ENCODE results near the gene ALDH3B1. TPM values are rescaled to one million over a fixed set of nuclear protein-coding genes. Genes with fewer than 3 reads are reported as not detected.
"Not testable (repeated sequence)": the region's sequence is repeated elsewhere in the genome, so short reads cannot be mapped to it uniquely, and the experiment has no call there.

Gene ALDH3B1
- total RNA-seq, 1 donor from 2014 or later = not detected

GRCh38 chr11:67991347-67992121 is 18.6 kb upstream of the ALDH3B1 start:
- H3K27ac Mint-ChIP-seq; DNase-seq (ENCODE audit: low spot score); H3K4me3 Mint-ChIP-seq (ENCODE audit: low read depth); H3K4me1 Mint-ChIP-seq (ENCODE audit: low read depth); intact Hi-C loops (cut with micrococcal nuclease); H3K27me3 Mint-ChIP-seq (ENCODE audit: low read depth); H3K9me3 Mint-ChIP-seq; H3K36me3 Mint-ChIP-seq (ENCODE audit: low read depth): not testable (repeated sequence)

DNA sequence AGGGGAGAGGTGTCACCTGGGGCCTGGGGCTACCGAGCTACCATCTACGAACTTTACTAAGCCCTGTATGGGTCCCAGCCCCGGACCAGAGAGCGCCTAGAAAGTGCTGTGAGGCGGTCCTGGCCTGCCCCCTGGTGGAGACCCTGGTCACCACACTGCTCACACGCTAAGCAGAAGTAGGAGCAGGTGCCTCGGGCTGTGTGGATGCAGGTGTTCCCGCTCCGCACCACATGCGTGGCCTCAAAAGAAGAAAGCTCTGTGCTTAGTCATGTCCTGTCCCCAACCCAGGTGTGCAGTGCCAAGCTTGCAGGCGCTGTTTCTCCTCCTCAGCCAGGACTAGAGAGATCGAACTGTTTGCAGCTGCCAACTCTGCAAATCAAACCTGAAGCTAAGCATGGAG is 16.3 kb upstream of the ALDH3B1 start:
- H3K36me3 Mint-ChIP-seq (ENCODE audit: low read depth); H3K4me3 Mint-ChIP-seq (ENCODE audit: low read depth); H3K9me3 Mint-ChIP-seq; intact Hi-C loops (cut with micrococcal nuclease); H3K27ac Mint-ChIP-seq; H3K27me3 Mint-ChIP-seq (ENCODE audit: low read depth): not testable (repeated sequence)
- peaks cover 13% of the 10 kb centered on the region for H3K4me1 Mint-ChIP-seq (ENCODE audit: low read depth)
- peak; percentile 43 for DNase-seq (ENCODE audit: low spot score)

- H3K27me3 Mint-ChIP-seq (ENCODE audit: low read depth); H3K36me3 Mint-ChIP-seq (ENCODE audit: low read depth); H3K9me3 Mint-ChIP-seq; H3K4me3 Mint-ChIP-seq (ENCODE audit: low read depth); DNase-seq (ENCODE audit: low spot score); intact Hi-C loops (cut with micrococcal nuclease); H3K27ac Mint-ChIP-seq: not testable (repeated sequence)
- H3K4me1 Mint-ChIP-seq (ENCODE audit: low read depth) = peaks cover 13% of the 10 kb centered on the region
Measured at GRCh38 chr11:67994387-67994786, 15.7 kb upstream of the ALDH3B1 start.

DNA sequence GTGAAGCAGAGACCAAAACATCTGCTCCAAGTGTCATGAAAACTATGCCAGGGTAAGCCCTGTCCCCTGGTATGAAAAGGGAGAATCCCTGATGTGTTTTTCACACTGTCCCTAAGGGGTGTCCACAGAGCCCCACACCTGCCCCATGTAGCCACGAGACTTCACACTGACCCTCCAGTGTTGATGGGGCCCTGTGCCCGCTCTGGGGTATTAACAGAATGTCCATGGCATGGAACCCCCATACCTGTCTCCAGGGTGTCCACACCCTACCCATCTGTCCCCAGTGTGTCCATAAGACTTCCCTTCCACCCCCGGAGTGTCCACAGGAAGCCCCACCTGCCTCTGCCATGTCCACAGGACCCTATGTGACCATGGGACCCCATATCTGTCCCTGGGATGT is 15.0 kb upstream of the ALDH3B1 start:
- peaks cover 13% of the 10 kb centered on the region for H3K4me1 Mint-ChIP-seq (ENCODE audit: low read depth)
- H3K27ac Mint-ChIP-seq; H3K36me3 Mint-ChIP-seq (ENCODE audit: low read depth); intact Hi-C loops (cut with micrococcal nuclease); DNase-seq (ENCODE audit: low spot score); H3K9me3 Mint-ChIP-seq; H3K4me3 Mint-ChIP-seq (ENCODE audit: low read depth); H3K27me3 Mint-ChIP-seq (ENCODE audit: low read depth): not testable (repeated sequence)

- H3K4me3 Mint-ChIP-seq (ENCODE audit: low read depth); H3K36me3 Mint-ChIP-seq (ENCODE audit: low read depth); H3K27ac Mint-ChIP-seq; H3K27me3 Mint-ChIP-seq (ENCODE audit: low read depth); DNase-seq (ENCODE audit: low spot score); H3K9me3 Mint-ChIP-seq; intact Hi-C loops (cut with micrococcal nuclease): not testable (repeated sequence)
- H3K4me1 Mint-ChIP-seq (ENCODE audit: low read depth) = peaks cover 13% of the 10 kb centered on the region
Measured at GRCh38 chr11:67995579-67995978, 14.5 kb upstream of the ALDH3B1 start.

DNA sequence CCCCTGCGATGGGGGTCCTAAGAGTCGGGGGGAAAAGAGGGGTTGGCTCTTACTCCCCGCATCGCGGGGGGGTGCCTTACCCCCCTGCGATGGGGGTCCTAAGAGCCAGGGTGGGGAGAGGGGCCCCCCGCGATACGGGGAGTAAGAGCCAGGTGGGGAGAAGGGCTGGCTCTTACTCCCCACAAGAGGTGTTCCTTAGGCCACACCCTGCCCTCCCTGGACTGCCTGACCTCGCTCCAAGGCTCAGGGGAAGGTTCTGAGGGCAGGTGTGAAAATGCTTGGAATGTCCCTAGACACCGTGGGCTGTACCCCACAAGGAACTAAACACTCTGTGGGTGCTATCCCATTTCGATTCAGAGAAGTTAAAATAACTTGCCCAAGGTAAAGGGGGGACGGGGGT is 14.1 kb upstream of the ALDH3B1 start:
- DNase-seq (ENCODE audit: low spot score) = no peak
- Mint-ChIP-seq H3K27ac (no peak overlapping the region), H3K36me3 (ENCODE audit: low read depth) (peaks cover 4% of the 10 kb centered on the region), H3K27me3 (ENCODE audit: low read depth) (no peaks in the 10 kb centered on the region), H3K9me3 (no peaks in the 10 kb centered on the region), H3K4me1 (ENCODE audit: low read depth) (peaks cover 13% of the 10 kb centered on the region), H3K4me3 (ENCODE audit: low read depth) (no peak overlapping the region)
- intact Hi-C loops (cut with micrococcal nuclease) = no loop called here

GRCh38 chr11:67996622-67997474 is 13.3 kb upstream of the ALDH3B1 start:
- Mint-ChIP-seq H3K4me1 (ENCODE audit: low read depth) (peaks cover 13% of the 10 kb centered on the region), H3K36me3 (ENCODE audit: low read depth) (peaks cover 4% of the 10 kb centered on the region), H3K4me3 (ENCODE audit: low read depth) (no peak overlapping the region), H3K27me3 (ENCODE audit: low read depth) (no peaks in the 10 kb centered on the region), H3K27ac (no peak overlapping the region), H3K9me3 (no peaks in the 10 kb centered on the region)
- peak; percentile 43 for DNase-seq (ENCODE audit: low spot score)
- intact Hi-C loops (cut with micrococcal nuclease) = no loop called here

DNA sequence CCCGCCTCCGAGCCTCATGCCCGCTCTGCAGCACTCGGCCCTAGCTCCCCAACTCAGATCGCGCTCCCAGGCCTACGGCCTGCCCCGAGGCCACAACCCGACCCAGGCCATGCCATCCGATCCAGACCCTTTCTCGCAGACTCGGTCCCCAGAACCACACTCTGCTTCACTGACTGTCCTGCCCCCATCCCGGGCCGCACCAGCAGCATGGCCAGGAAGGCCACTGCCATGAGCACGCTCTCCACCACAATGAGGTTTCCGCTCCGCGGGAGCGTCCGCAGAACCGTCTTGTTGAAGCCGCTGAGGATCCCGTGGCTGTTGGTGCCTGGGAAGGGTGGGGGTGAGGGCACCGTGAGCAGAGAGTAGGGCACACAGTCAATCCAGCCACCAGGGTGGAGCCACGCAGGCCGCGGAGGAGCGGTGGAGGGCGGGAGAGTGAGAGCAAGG is 12.6 kb upstream of the ALDH3B1 start:
- no peak overlapping the region for H3K4me3 Mint-ChIP-seq (ENCODE audit: low read depth)
- H3K36me3 Mint-ChIP-seq (ENCODE audit: low read depth) = peaks cover 4% of the 10 kb centered on the region
- no peaks in the 10 kb centered on the region for H3K27me3 Mint-ChIP-seq (ENCODE audit: low read depth)
- DNase-seq (ENCODE audit: low spot score) = no peak
- H3K27ac Mint-ChIP-seq = no peak overlapping the region
- peaks cover 13% of the 10 kb centered on the region for H3K4me1 Mint-ChIP-seq (ENCODE audit: low read depth)
- H3K9me3 Mint-ChIP-seq = no peaks in the 10 kb centered on the region
- intact Hi-C loops (cut with micrococcal nuclease) = no loop called here

DNA sequence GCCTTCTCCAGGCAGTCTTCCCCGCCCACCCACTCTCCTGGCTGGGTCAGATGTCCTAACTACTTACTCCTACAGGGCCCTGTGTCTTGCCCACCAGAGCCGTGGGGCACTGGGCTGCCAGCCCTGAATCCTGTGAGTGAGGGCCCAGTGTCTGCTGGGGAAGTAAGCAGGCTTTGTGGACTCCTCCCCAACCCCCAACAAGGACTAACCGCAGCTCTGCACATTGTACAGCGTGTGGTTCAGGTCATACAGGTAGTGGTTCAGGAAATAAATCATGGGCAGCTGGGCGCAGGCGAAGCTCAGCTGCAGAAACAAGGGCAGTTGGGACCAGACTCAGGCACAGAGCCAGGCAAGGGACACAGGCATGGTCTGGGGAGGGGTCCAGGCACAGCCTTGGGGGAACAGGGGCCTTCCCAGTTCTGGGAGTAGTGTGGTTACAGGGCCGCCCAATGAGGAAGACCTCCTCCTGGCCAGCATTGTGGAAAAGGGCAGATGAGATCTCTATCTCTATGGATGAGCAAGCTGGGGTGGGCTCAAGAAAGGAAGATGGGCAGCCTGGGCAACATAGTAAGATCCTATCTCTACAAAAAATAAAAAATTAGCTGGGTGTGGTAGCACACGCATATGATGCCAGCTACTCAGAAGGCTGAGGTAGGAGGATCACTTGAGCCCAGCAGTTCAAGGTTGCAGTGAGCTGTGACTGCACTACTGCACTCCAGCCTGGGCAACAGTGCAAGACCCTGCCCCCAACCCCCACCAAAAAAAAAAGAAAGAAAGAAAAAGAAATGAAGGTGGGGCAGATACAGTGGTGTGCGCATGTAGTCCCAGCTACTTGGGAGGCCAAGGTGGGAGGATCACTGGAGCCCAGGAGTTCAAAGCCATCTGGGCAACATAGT is 11.7 kb upstream of the ALDH3B1 start:
- Mint-ChIP-seq H3K4me3 (ENCODE audit: low read depth) (no peak overlapping the region), H3K27ac (peak overlapping the region; percentile 33), H3K9me3 (no peaks in the 10 kb centered on the region), H3K4me1 (ENCODE audit: low read depth) (peaks cover 18% of the 10 kb centered on the region), H3K36me3 (ENCODE audit: low read depth) (peaks cover 4% of the 10 kb centered on the region), H3K27me3 (ENCODE audit: low read depth) (no peaks in the 10 kb centered on the region)
- DNase-seq (ENCODE audit: low spot score) = peak; percentile 17
- intact Hi-C loops (cut with micrococcal nuclease) = no loop called here

DNA sequence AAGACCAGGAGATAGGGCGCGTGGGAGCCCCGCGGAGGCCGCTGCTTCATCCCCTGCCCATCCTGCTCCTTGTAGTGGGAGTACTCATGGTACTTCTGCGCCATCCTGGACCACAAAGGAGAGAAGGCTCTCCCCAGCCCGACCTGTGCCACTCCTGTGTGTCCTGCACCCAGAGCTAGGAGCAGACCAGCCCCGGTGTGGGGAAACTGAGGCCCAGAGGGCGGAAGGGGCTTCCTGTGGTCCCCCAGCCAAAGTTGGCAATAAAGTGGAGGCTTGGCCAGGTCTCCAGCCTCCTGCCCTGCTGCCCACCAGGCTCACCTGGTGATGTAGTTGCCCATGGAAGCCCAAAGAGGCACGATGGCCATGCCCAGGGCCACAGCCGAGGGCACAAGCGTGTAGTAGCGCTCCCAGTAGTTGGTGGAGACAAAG is 10.9 kb upstream of the ALDH3B1 start:
- peaks cover 4% of the 10 kb centered on the region for H3K36me3 Mint-ChIP-seq (ENCODE audit: low read depth)
- intact Hi-C loops (cut with micrococcal nuclease) = no loop called here
- no peak overlapping the region for H3K27ac Mint-ChIP-seq
- H3K9me3 Mint-ChIP-seq = no peaks in the 10 kb centered on the region
- H3K4me3 Mint-ChIP-seq (ENCODE audit: low read depth) = no peak overlapping the region
- DNase-seq (ENCODE audit: low spot score) = no peak
- H3K27me3 Mint-ChIP-seq (ENCODE audit: low read depth) = no peaks in the 10 kb centered on the region
- peaks cover 16% of the 10 kb centered on the region for H3K4me1 Mint-ChIP-seq (ENCODE audit: low read depth)

DNA sequence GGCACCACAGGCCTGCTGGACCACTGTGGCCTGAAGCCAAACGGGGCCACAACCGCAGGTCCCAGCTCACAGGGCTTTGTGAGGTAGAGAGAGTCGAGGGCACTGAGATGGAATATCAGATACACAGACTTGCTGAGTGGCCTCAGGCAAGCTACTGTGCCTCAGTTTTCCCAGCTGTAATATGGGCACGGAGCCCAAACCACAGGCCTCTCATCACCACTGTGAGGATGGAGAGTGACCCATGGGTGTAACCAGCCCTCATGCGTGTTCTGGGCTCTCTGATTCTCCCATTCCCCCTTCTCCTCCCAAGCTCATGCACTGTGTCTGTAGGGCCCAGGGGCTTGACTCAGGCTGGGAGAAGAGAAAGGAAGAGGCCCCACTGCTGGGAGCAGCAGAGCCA is 10.4 kb upstream of the ALDH3B1 start:
- peaks cover 16% of the 10 kb centered on the region for H3K4me1 Mint-ChIP-seq (ENCODE audit: low read depth)

DNA sequence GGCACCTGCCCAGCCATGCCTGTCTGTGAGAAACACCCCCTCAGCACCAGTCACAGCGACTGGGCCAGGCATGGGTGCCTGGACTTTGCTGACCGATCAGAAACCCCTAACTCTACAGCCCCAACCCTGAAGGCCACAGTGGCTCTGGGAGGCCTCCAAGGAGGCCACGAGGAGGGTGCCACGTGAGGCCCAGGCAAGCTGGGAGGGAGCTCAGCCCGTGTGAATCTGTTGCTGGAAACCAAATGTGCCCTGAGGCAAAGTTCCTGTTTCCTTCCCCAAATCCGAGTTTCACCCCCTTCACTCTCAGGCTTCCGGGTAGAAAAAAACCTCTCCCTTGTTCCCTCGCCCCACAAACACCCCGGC is 7.6 kb upstream of the ALDH3B1 start:
- no peaks in the 10 kb centered on the region for H3K9me3 Mint-ChIP-seq
- peaks cover 21% of the 10 kb centered on the region for H3K4me1 Mint-ChIP-seq (ENCODE audit: low read depth)
- intact Hi-C loops (cut with micrococcal nuclease) = no loop called here
- no peaks in the 10 kb centered on the region for H3K27me3 Mint-ChIP-seq (ENCODE audit: low read depth)
- no peak for DNase-seq (ENCODE audit: low spot score)
- peak overlapping the region; percentile 78 for H3K4me3 Mint-ChIP-seq (ENCODE audit: low read depth)
- H3K27ac Mint-ChIP-seq = no peak overlapping the region
- no peaks in the 10 kb centered on the region for H3K36me3 Mint-ChIP-seq (ENCODE audit: low read depth)

More for the DNA sequence above, 10.4 kb upstream of the ALDH3B1 start:
- H3K4me3 Mint-ChIP-seq (ENCODE audit: low read depth) = no peak overlapping the region
- H3K9me3 Mint-ChIP-seq = no peaks in the 10 kb centered on the region
- intact Hi-C loops (cut with micrococcal nuclease) = no loop called here
- no peaks in the 10 kb centered on the region for H3K27me3 Mint-ChIP-seq (ENCODE audit: low read depth)
- H3K27ac Mint-ChIP-seq = no peak overlapping the region
- peaks cover 4% of the 10 kb centered on the region for H3K36me3 Mint-ChIP-seq (ENCODE audit: low read depth)
- DNase-seq (ENCODE audit: low spot score) = no peak
